Endodermal cell (in vitro differentiated cells): ENCODE results near the gene ARMC2. TPM values are rescaled to one million over a fixed set of nuclear protein-coding genes. Genes with fewer than 3 reads are reported as not detected.

Experiments used
- DNase-seq: peaks from one replicate; pipeline ENCODE4 v3.0.0-alpha.2; 2017
- H3K27ac ChIP-seq: 2 replicates; pipeline ENCODE4 v1.5.1; 2013; ENCODE audit warnings: mild to moderate bottlenecking, low read depth, low read length, moderate library complexity
- H3K27me3 ChIP-seq: 2 replicates; pipeline ENCODE4 v1.6.1; 2013; ENCODE audit warnings: mild to moderate bottlenecking, low read length, moderate library complexity; ENCODE audit not compliant: insufficient read depth, control insufficient read depth, poor library complexity, severe bottlenecking
- H3K36me3 ChIP-seq: 2 replicates; pipeline ENCODE4 v1.7.0; 2013; ENCODE audit warnings: mild to moderate bottlenecking, low read length, moderate library complexity; ENCODE audit not compliant: control insufficient read depth, insufficient read depth
- H3K4me1 ChIP-seq: one replicate; pipeline ENCODE4 v1.7.0; 2013; ENCODE audit warnings: low read length; ENCODE audit not compliant: control insufficient read depth, insufficient read depth
- H3K4me3 ChIP-seq: 2 replicates; pipeline ENCODE4 v1.5.1; 2013; ENCODE audit warnings: mild to moderate bottlenecking, low read length, moderate library complexity
- H3K9ac ChIP-seq: 2 replicates; pipeline ENCODE4 v1.6.1; 2013; ENCODE audit warnings: mild to moderate bottlenecking, low read length, moderate library complexity; ENCODE audit not compliant: poor library complexity, severe bottlenecking; ENCODE audit errors: extremely low read depth
- H3K9me3 ChIP-seq: 2 replicates; pipeline ENCODE4 v1.6.1; 2013; ENCODE audit warnings: mild to moderate bottlenecking, low read length, moderate library complexity; ENCODE audit not compliant: control insufficient read depth
- H3K27ac Mint-ChIP-seq: 2 replicates; pipeline ENCODE4 v1.8.0; 2020; ENCODE audit warnings: mixed read lengths
- H3K27me3 Mint-ChIP-seq: 2 replicates; pipeline ENCODE4 v1.8.0; 2021; ENCODE audit warnings: mild to moderate bottlenecking, mixed read lengths; ENCODE audit not compliant: insufficient read depth
- H3K36me3 Mint-ChIP-seq: 2 replicates; pipeline ENCODE4 v1.8.0; 2020; ENCODE audit warnings: low read depth, mixed read lengths
- H3K4me1 Mint-ChIP-seq: 2 replicates; pipeline ENCODE4 v1.8.0; 2020; ENCODE audit warnings: mixed read lengths
- H3K4me3 Mint-ChIP-seq: 2 replicates; pipeline ENCODE4 v1.8.0; 2020; ENCODE audit warnings: mild to moderate bottlenecking, moderate library complexity, mixed read lengths
- H3K9me3 Mint-ChIP-seq: 2 replicates; pipeline ENCODE4 v1.8.0; 2020; ENCODE audit warnings: mild to moderate bottlenecking, mixed read lengths
- CTCF ChIP-seq: fragments of 200-600 bp; sonication (generic); conservative IDR thresholded peaks from 2 replicates; pipeline ENCODE4 v1.5.0; 2021; ENCODE audit warnings: antibody characterized with exemption, mild to moderate bottlenecking
- WGBS, 2 experiments: methylation state at CpG; one replicate each; pipeline versions ENCODE4 v1.1.5 to v1.1.7; 2013; ENCODE audit warnings: missing lambda C conversion rate in 2 of 2, mixed read lengths in 1 of 2; ENCODE audit not compliant: insufficient coverage in 1 of 2, insufficient read length in 1 of 2; 5-methylcytosine and 5-hydroxymethylcytosine counted together
- total RNA-seq, 2 donors: library from RNA; stranded (reverse); fragmentation: NEBNext Ultra II Directional in 1 of 2; extraction: Animal tissue kit (Norgen Biotek cat#: 25700) in 1 of 2; gene quantifications; 2 replicates in 1 of 2; 3 replicates in 1 of 2; pipeline ENCODE4 v1.2.1, GENCODE V29; 2021

Gene ARMC2
- total RNA-seq, 2 donors from 2014 or later = 7.1 to 8.3 TPM

DNA sequence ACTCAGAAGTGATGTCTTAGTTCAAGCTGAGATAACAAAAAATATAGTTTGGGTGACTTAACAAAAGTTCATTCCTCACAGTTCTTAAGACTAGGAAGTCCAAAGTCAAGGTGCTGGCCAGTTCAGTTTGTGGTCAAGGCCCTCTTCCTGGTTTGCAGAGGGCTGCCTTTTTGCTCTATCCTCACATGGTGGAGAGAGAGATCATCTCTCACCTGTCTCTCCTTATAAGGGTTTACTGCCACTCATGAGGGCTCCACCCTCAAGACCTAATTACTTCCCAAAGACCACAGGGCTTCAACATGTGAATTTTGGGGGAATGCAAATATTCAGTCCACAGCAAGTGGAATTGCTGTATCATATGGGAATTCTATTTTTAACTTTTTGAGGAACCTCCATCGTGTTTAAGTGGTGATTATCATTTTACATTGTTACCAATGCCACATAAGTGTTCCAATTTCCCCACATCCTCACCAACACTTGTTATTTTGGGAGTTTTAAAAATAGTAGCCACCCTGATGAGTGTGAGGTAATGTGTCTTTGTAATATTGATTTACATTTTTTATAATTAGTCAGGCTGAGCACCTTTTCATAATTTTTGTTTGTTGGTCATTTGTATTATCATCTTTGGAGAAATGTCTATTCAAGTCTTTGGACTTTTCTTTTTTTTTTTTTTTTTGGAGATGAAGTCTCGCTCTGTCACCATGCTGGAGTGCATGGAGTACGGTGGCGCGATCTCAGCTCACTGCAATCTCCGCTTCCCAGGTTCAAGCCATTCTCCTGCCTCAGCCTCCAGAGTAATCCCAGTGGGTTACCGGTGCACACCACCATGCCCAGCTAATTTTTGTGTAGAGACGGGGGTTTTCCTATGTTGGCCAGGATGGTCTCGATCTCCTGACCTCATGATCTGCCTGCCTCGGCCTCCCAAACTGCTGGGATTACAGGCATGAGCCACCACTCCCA lies 134.2 kb downstream of the ARMC2 start:
- Mint-ChIP-seq H3K4me1 (no peaks in the 10 kb centered on the region), H3K4me3 (no peak overlapping the region), H3K36me3 (peaks cover 3% of the 10 kb centered on the region), H3K9me3 (peaks cover 13% of the 10 kb centered on the region), H3K27me3 (peaks cover 4% of the 10 kb centered on the region), H3K27ac (no peak overlapping the region)
- DNase-seq = no peak
- no peak overlapping the region for H3K9ac ChIP-seq
- WGBS, 2 experiments = 94 to 97% methylated on average over 6 to 9 of the region's 10 CpGs
- no peaks in the 10 kb centered on the region for H3K27me3 ChIP-seq
- TF ChIP-seq CTCF = no peak
- H3K27ac ChIP-seq = no peak overlapping the region
- H3K9me3 ChIP-seq = no peaks in the 10 kb centered on the region
- peaks cover 15% of the 10 kb centered on the region for H3K36me3 ChIP-seq
- H3K4me1 ChIP-seq = no peaks in the 10 kb centered on the region
- no peak overlapping the region for H3K4me3 ChIP-seq

- Mint-ChIP-seq H3K9me3 (peaks cover 13% of the 10 kb centered on the region), H3K4me3 (no peak overlapping the region), H3K27ac (no peak overlapping the region), H3K4me1 (no peaks in the 10 kb centered on the region), H3K27me3 (peaks cover 1% of the 10 kb centered on the region), H3K36me3 (peaks cover 6% of the 10 kb centered on the region)
- Histone ChIP-seq H3K4me1 (no peaks in the 10 kb centered on the region), H3K27ac (no peak overlapping the region), H3K27me3 (no peaks in the 10 kb centered on the region), H3K36me3 (peaks cover 22% of the 10 kb centered on the region), H3K4me3 (no peak overlapping the region), H3K9me3 (no peaks in the 10 kb centered on the region), H3K9ac (no peak overlapping the region)
- DNase-seq = no peak
- no peak for TF ChIP-seq CTCF
- WGBS, 2 experiments = 100% methylated on average over 1 of the region's 1 CpG
Observed at GRCh38 chr6:108983151-108983550, 134.9 kb downstream of the ARMC2 start.

DNA sequence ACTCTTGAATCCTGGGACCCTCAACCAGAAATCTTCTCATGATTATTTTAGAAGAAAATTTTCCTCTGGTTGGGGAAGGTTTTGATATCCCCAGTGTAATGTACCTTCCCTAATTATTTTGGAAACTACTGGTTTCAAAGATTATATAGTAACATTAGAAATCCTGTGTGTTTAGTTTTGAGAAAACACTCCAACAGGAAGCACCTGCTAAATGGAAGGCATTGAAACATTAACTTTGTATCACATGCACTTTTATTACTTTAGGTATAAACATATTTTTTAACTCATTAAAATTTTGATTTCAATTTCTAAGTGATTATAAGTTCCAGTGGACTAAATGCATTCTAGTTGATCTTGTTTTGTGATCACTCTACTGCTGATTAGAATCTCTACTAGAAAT lies 137.1 kb downstream of the ARMC2 start:
- Histone ChIP-seq H3K4me3 (no peak overlapping the region), H3K9me3 (no peaks in the 10 kb centered on the region), H3K27ac (no peak overlapping the region), H3K4me1 (no peaks in the 10 kb centered on the region), H3K9ac (no peak overlapping the region), H3K27me3 (no peaks in the 10 kb centered on the region), H3K36me3 (peaks cover 28% of the 10 kb centered on the region)
- DNase-seq = no peak
- no peak for TF ChIP-seq CTCF
- Mint-ChIP-seq H3K27me3 (no peaks in the 10 kb centered on the region), H3K27ac (no peak overlapping the region), H3K4me3 (no peak overlapping the region), H3K36me3 (peaks cover 13% of the 10 kb centered on the region), H3K9me3 (peaks cover under 1% of the 10 kb centered on the region), H3K4me1 (peaks cover 7% of the 10 kb centered on the region)
